ENCODE results near the gene BHLHE40. TPM values are rescaled to one million over a fixed set of nuclear protein-coding genes. Genes with fewer than 3 reads are reported as not detected.
A peak's percentile ranks its signal among the peaks of the same experiment; 100 is the strongest.

Gene BHLHE40
- total and polyA plus RNA-seq, 2 of the 13 experiments (the other 11 are each of a cell fraction or from before 2014, with no cell fraction given) = 1.8 to 51.0 TPM

DNA sequence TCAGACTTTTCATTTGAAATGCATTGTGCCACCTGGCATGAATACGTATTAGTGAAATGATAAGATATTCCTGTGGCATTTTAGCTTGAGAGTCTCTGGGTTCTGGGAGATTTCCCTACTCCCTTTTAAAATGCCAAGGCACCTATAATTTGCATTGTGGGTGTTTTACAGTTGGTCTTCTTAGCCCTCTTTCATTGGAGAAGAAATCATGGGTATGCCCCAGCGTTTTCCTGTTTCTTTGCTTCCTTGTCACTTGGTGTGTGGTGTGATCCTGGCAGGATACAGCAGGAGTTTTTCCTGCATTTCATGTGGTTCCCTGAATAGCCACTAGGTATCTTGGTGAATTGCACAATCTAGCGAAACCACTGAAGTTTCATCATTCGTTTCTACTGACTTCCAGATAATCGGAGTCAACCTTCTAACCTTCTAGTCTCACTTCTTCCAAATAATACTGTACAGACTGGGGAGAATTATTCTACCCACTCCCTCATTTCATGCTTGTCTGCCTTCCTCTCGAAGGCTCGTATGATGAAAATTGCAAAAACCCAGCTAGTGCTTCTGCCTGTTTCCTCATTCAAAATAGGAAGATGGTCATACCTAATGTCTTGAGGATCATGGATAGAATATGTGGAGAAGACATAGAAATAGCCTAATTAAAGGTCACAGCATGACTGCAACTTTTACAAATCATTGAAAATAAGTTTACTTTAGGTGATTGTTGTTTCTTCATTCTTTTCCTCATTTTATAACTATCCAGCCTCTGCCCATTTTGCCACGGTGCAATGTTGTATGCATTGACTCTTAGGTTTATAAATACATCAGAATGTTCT is 2.6 kb downstream of the BHLHE40 start (continued):
- TF ChIP-seq, protein P1, sequence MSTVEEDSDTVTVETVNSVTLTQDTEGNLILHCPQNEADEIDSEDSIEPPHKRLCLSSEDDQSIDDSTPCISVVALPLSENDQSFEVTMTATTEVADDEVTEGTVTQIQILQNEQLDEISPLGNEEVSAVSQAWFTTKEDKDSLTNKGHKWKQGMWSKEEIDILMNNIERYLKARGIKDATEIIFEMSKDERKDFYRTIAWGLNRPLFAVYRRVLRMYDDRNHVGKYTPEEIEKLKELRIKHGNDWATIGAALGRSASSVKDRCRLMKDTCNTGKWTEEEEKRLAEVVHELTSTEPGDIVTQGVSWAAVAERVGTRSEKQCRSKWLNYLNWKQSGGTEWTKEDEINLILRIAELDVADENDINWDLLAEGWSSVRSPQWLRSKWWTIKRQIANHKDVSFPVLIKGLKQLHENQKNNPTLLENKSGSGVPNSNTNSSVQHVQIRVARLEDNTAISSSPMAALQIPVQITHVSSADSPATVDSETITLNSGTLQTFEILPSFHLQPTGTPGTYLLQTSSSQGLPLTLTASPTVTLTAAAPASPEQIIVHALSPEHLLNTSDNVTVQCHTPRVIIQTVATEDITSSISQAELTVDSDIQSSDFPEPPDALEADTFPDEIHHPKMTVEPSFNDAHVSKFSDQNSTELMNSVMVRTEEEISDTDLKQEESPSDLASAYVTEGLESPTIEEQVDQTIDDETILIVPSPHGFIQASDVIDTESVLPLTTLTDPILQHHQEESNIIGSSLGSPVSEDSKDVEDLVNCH (CRISPR knock-in tag; IDR thresholded peaks at IDR 0.05) = no peak
- TF ChIP-seq SIN3A (IDR thresholded peaks at IDR 0.05; ENCODE audit: borderline replicate concordance, low read depth, low read length) = peak; percentile 67; the same call in 1 of the 2 replicates
- no peak for TF ChIP-seq SOX5 (CRISPR knock-in tag; IDR thresholded peaks at IDR 0.05; ENCODE audit: borderline replicate concordance)
- no peak for TF ChIP-seq DR1 (CRISPR knock-in tag; IDR thresholded peaks at IDR 0.05)
- no peak for TF ChIP-seq FOXK1 (CRISPR knock-in tag; IDR thresholded peaks at IDR 0.05; ENCODE audit: borderline replicate concordance, low read depth)
- no peak for TF ChIP-seq JDP2 (CRISPR knock-in tag; IDR thresholded peaks at IDR 0.05; ENCODE audit: borderline replicate concordance)
- TF ChIP-seq IKZF4 (CRISPR knock-in tag; IDR thresholded peaks at IDR 0.05; ENCODE audit: borderline replicate concordance, low read depth, not compliant biosample characterization) = no peak
- TF ChIP-seq ZNF558 (CRISPR knock-in tag; IDR thresholded peaks at IDR 0.05; ENCODE audit: borderline replicate concordance) = 0 out of 2 replicates have a peak, but pooled peaks have one; percentile 53
- no peak; the same call in 1 of the 2 replicates for TF ChIP-seq HDAC1 (CRISPR knock-in tag; IDR thresholded peaks at IDR 0.05)
- TF ChIP-seq TBL1XR1 (IDR thresholded peaks at IDR 0.05; ENCODE audit: borderline replicate concordance, low read length, partially characterized antibody) = peak; percentile 24
- TF ChIP-seq ZNF660 (CRISPR knock-in tag; IDR thresholded peaks at IDR 0.05; ENCODE audit: borderline replicate concordance, low read depth) = no peak
- TF ChIP-seq NKX3-1 (CRISPR knock-in tag; IDR thresholded peaks at IDR 0.05) = no peak
- TF ChIP-seq HOXD1 (CRISPR knock-in tag; IDR thresholded peaks at IDR 0.05) = no peak
- TF ChIP-seq RARA (CRISPR knock-in tag; IDR thresholded peaks at IDR 0.05) = 0 out of 2 replicates have a peak, but pooled peaks have one; percentile 9
- TF ChIP-seq KLF13 (CRISPR knock-in tag; IDR thresholded peaks at IDR 0.05) = no peak
- TF ChIP-seq ZNF776 (CRISPR knock-in tag; IDR thresholded peaks at IDR 0.05) = no peak
- TF ChIP-seq, protein P2, sequence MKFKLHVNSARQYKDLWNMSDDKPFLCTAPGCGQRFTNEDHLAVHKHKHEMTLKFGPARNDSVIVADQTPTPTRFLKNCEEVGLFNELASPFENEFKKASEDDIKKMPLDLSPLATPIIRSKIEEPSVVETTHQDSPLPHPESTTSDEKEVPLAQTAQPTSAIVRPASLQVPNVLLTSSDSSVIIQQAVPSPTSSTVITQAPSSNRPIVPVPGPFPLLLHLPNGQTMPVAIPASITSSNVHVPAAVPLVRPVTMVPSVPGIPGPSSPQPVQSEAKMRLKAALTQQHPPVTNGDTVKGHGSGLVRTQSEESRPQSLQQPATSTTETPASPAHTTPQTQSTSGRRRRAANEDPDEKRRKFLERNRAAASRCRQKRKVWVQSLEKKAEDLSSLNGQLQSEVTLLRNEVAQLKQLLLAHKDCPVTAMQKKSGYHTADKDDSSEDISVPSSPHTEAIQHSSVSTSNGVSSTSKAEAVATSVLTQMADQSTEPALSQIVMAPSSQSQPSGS (CRISPR knock-in tag; IDR thresholded peaks at IDR 0.05) = peak; percentile 59; the same call in 1 of the 2 replicates
- no peak for TF ChIP-seq ZNF746 (CRISPR knock-in tag; IDR thresholded peaks at IDR 0.05)
- peak; percentile 52 for TF ChIP-seq ASH2L (IDR thresholded peaks at IDR 0.05; ENCODE audit: insufficient read length, low read depth, low read length)
- TF ChIP-seq, protein P3, sequence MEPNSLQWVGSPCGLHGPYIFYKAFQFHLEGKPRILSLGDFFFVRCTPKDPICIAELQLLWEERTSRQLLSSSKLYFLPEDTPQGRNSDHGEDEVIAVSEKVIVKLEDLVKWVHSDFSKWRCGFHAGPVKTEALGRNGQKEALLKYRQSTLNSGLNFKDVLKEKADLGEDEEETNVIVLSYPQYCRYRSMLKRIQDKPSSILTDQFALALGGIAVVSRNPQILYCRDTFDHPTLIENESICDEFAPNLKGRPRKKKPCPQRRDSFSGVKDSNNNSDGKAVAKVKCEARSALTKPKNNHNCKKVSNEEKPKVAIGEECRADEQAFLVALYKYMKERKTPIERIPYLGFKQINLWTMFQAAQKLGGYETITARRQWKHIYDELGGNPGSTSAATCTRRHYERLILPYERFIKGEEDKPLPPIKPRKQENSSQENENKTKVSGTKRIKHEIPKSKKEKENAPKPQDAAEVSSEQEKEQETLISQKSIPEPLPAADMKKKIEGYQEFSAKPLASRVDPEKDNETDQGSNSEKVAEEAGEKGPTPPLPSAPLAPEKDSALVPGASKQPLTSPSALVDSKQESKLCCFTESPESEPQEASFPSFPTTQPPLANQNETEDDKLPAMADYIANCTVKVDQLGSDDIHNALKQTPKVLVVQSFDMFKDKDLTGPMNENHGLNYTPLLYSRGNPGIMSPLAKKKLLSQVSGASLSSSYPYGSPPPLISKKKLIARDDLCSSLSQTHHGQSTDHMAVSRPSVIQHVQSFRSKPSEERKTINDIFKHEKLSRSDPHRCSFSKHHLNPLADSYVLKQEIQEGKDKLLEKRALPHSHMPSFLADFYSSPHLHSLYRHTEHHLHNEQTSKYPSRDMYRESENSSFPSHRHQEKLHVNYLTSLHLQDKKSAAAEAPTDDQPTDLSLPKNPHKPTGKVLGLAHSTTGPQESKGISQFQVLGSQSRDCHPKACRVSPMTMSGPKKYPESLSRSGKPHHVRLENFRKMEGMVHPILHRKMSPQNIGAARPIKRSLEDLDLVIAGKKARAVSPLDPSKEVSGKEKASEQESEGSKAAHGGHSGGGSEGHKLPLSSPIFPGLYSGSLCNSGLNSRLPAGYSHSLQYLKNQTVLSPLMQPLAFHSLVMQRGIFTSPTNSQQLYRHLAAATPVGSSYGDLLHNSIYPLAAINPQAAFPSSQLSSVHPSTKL (CRISPR knock-in tag; IDR thresholded peaks at IDR 0.05) = peak; percentile 26; the same call in 1 of the 2 replicates
- no peak for TF ChIP-seq ZNF256 (CRISPR knock-in tag; conservative IDR thresholded peaks at IDR 0.05)
- TF ChIP-seq ZNF292 (CRISPR knock-in tag; IDR thresholded peaks at IDR 0.05; ENCODE audit: borderline replicate concordance, low read depth) = no peak
